ENCODE results near the gene NUP58. TPM values are rescaled to one million over a fixed set of nuclear protein-coding genes. Genes with fewer than 3 reads are reported as not detected.

Gene NUP58
- total RNA-seq, 4 donors from 2014 or later, result 33.0 to 142 (median 84.2) TPM

DNA sequence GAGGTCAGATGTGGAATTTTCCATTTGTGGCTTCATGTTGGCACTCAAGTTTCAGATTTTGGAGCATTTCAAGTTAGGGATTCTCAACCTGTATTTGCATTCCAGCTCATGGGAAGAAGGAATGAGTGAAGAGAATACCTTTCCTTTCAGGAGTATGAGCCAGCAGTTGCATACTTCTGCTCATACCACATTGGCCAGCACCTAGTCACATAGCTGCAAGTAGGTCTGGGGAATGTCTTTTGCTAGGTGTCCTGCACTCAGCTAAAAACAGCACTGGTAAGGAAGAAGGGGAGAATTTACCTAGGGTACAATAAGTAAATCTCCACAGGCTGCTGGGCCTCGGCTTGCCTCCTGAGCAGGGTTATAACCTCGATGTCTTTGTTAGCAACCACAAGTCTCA, 45.7 kb downstream of the NUP58 start:
- TF ChIP-seq EP300 (IDR thresholded peaks at IDR 0.05; ENCODE audit: low read depth) (no peak), POLR2A (IDR thresholded peaks at IDR 0.05) (no peak), POLR2AphosphoS5 (IDR thresholded peaks at IDR 0.05) (no peak)
- TF ChIP-seq, protein P1, sequence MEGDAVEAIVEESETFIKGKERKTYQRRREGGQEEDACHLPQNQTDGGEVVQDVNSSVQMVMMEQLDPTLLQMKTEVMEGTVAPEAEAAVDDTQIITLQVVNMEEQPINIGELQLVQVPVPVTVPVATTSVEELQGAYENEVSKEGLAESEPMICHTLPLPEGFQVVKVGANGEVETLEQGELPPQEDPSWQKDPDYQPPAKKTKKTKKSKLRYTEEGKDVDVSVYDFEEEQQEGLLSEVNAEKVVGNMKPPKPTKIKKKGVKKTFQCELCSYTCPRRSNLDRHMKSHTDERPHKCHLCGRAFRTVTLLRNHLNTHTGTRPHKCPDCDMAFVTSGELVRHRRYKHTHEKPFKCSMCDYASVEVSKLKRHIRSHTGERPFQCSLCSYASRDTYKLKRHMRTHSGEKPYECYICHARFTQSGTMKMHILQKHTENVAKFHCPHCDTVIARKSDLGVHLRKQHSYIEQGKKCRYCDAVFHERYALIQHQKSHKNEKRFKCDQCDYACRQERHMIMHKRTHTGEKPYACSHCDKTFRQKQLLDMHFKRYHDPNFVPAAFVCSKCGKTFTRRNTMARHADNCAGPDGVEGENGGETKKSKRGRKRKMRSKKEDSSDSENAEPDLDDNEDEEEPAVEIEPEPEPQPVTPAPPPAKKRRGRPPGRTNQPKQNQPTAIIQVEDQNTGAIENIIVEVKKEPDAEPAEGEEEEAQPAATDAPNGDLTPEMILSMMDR (IDR thresholded peaks at IDR 0.05), result no peak
- Histone ChIP-seq H3K9me3 (no peaks in the 10 kb centered on the region), H3K27me3 (no peaks in the 10 kb centered on the region), H3K4me3 (no peak overlapping the region), H3K27ac (no peak overlapping the region), H3K36me3 (no peaks in the 10 kb centered on the region), H3K4me1 (no peaks in the 10 kb centered on the region)
- intact Hi-C loops (cut with DNase I; ENCODE audit: low total_unique reads), result no loop called here
- in situ Hi-C loops (cut with MboI; ENCODE audit: low pct_ligation_motif_present in 1 of 4, low pct_unique_long_range_greater_than_20kb in 1 of 4, low sequenced_read_pairs in 3 of 4), result no loop called here
- no peak for DNase-seq
- 81 to 83% methylated on average over 1 to 2 of the region's 2 CpGs for WGBS, 2 donors (ENCODE audit: low coverage in 1 of 2)

DNA sequence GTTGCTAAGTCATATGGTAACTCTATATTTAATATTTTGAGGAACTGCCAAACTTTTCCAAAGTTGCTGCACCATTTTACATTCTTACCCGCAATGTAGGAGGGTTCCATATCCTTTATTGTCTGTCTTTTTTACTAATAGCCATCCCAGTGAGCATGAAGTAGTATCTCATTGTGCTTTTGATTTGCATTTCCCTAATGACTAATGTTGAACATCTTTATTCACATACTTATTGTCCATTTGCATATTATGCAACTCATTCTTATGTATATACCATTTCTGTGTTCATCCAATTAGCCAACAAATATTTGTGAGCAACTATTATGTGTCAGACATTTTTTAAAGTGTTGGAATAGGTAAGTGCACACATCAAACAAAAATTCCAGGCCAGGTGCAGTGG, 50.0 kb downstream of the NUP58 start:
- intact Hi-C loops (cut with DNase I; ENCODE audit: low total_unique reads) (no loop called here), in situ Hi-C loops (cut with MboI; ENCODE audit: low pct_ligation_motif_present in 1 of 4, low pct_unique_long_range_greater_than_20kb in 1 of 4, low sequenced_read_pairs in 3 of 4) (no loop called here)
- H3K9me3 ChIP-seq, result no peaks in the 10 kb centered on the region
- H3K27me3 ChIP-seq, result peaks cover 11% of the 10 kb centered on the region
- no peak for TF ChIP-seq POLR2AphosphoS5 (IDR thresholded peaks at IDR 0.05)
- no peak for TF ChIP-seq POLR2A (IDR thresholded peaks at IDR 0.05)
- TF ChIP-seq, protein P1 (IDR thresholded peaks at IDR 0.05), result no peak
- no peak for TF ChIP-seq EP300 (IDR thresholded peaks at IDR 0.05; ENCODE audit: low read depth)
- DNase-seq, result no peak
- no peaks in the 10 kb centered on the region for H3K36me3 ChIP-seq
- H3K27ac ChIP-seq, result no peak overlapping the region
- 89 to 93% methylated on average over 1 of the region's 1 CpG for WGBS, 2 donors (ENCODE audit: low coverage in 1 of 2)
- no peaks in the 10 kb centered on the region for H3K4me1 ChIP-seq
- no peak overlapping the region for H3K4me3 ChIP-seq

GRCh38 chr13:25352230-25352629, 50.8 kb downstream of the NUP58 start:
- no peak for DNase-seq
- in situ Hi-C loops (cut with MboI; ENCODE audit: low pct_ligation_motif_present in 1 of 4, low pct_unique_long_range_greater_than_20kb in 1 of 4, low sequenced_read_pairs in 3 of 4), result no loop called here
- WGBS, 2 donors (ENCODE audit: low coverage in 1 of 2), result 60% methylated on average over 3 of the region's 3 CpGs; no CpG with 5 or more reads in 1 of the 2 donors

GRCh38 chr13:25352806-25353205, 51.4 kb downstream of the NUP58 start:
- Histone ChIP-seq H3K9me3 (no peaks in the 10 kb centered on the region), H3K27me3 (peaks cover 11% of the 10 kb centered on the region), H3K36me3 (no peaks in the 10 kb centered on the region), H3K27ac (no peak overlapping the region), H3K4me3 (no peak overlapping the region), H3K4me1 (no peaks in the 10 kb centered on the region)
- no peak for DNase-seq
- intact Hi-C loops (cut with DNase I; ENCODE audit: low total_unique reads) (no loop called here), in situ Hi-C loops (cut with MboI; ENCODE audit: low pct_ligation_motif_present in 1 of 4, low pct_unique_long_range_greater_than_20kb in 1 of 4, low sequenced_read_pairs in 3 of 4) (no loop called here)
- 57 to 67% methylated on average over 4 of the region's 4 CpGs for WGBS, 2 donors (ENCODE audit: low coverage in 1 of 2)
- TF ChIP-seq POLR2AphosphoS5 (IDR thresholded peaks at IDR 0.05), result no peak

More at GRCh38 chr13:25352230-25352629, 50.8 kb downstream of the NUP58 start:
- Histone ChIP-seq H3K27me3 (peaks cover 11% of the 10 kb centered on the region), H3K9me3 (no peaks in the 10 kb centered on the region), H3K36me3 (no peaks in the 10 kb centered on the region), H3K4me3 (no peak overlapping the region), H3K4me1 (no peaks in the 10 kb centered on the region), H3K27ac (no peak overlapping the region)
- intact Hi-C loops (cut with DNase I; ENCODE audit: low total_unique reads), result no loop called here
- TF ChIP-seq, protein P1 (IDR thresholded peaks at IDR 0.05), result no peak
- no peak for TF ChIP-seq EP300 (IDR thresholded peaks at IDR 0.05; ENCODE audit: low read depth)
- TF ChIP-seq POLR2A (IDR thresholded peaks at IDR 0.05), result no peak
- no peak for TF ChIP-seq POLR2AphosphoS5 (IDR thresholded peaks at IDR 0.05)

GRCh38 chr13:25353344-25353743, 51.9 kb downstream of the NUP58 start:
- peaks cover 11% of the 10 kb centered on the region for H3K27me3 ChIP-seq
- intact Hi-C loops (cut with DNase I; ENCODE audit: low total_unique reads) (no loop called here), in situ Hi-C loops (cut with MboI; ENCODE audit: low pct_ligation_motif_present in 1 of 4, low pct_unique_long_range_greater_than_20kb in 1 of 4, low sequenced_read_pairs in 3 of 4) (no loop called here)
- no peaks in the 10 kb centered on the region for H3K9me3 ChIP-seq
- no peak for TF ChIP-seq EP300 (IDR thresholded peaks at IDR 0.05; ENCODE audit: low read depth)
- TF ChIP-seq, protein P1 (IDR thresholded peaks at IDR 0.05), result no peak
- no peak for TF ChIP-seq POLR2AphosphoS5 (IDR thresholded peaks at IDR 0.05)
- TF ChIP-seq POLR2A (IDR thresholded peaks at IDR 0.05), result no peak
- 79% methylated on average over 4 of the region's 4 CpGs; no CpG with 5 or more reads in 1 of the 2 donors for WGBS, 2 donors (ENCODE audit: low coverage in 1 of 2)
- no peak for DNase-seq
- H3K36me3 ChIP-seq, result no peaks in the 10 kb centered on the region
- H3K4me3 ChIP-seq, result no peak overlapping the region
- H3K4me1 ChIP-seq, result no peaks in the 10 kb centered on the region
- H3K27ac ChIP-seq, result no peak overlapping the region
